Transverse colon (tissue), 4 donors: ENCODE data around the gene PRF1. TPM values are rescaled to one million over a fixed set of nuclear protein-coding genes. Genes with fewer than 3 reads are reported as not detected.

ENCODE experiments used
- DNase-seq: peaks from one replicate; pipeline ENCODE4 v3.0.0-alpha.2; 2019
- H3K27ac ChIP-seq, 4 donors: fragments of 200-600 bp; sonication (generic); 2 replicates each; pipeline ENCODE4 v1.5.1; 2016 to 2018; ENCODE audit warnings: inconsistent platforms in 4 of 4
- H3K27me3 ChIP-seq: fragments of 200-600 bp; sonication (generic); 2 replicates; pipeline ENCODE4 v1.5.1; 2017; ENCODE audit warnings: inconsistent platforms
- H3K36me3 ChIP-seq, 4 donors: fragments of 200-600 bp; sonication (generic); 2 replicates each; pipeline ENCODE4 v1.5.1; 2017 to 2019; ENCODE audit warnings: inconsistent platforms in 4 of 4
- H3K4me1 ChIP-seq, 4 donors: fragments of 200-600 bp; sonication (generic); 2 replicates each; pipeline ENCODE4 v1.5.1; 2017 to 2020; ENCODE audit warnings: inconsistent platforms in 4 of 4
- H3K4me3 ChIP-seq, 4 donors: fragments of 200-600 bp; sonication (generic); 1 replicate in 1 of 4; 2 replicates in 3 of 4; pipeline versions ENCODE4 v1.5.1 to v1.6.1; 2017 to 2019; ENCODE audit warnings: inconsistent platforms in 4 of 4
- H3K9me3 ChIP-seq, 2 donors: fragments of 200-600 bp; sonication (generic); 2 replicates each; pipeline ENCODE4 v1.5.1; 2017 to 2019; ENCODE audit warnings: inconsistent platforms in 2 of 2
- EP300 ChIP-seq: sonication (generic); formaldehyde crosslinking; IDR thresholded peaks from one replicate; pipeline ENCODE4 v1.6.1; 2017; ENCODE audit warnings: antibody characterized with exemption, low read depth
- POLR2A ChIP-seq: fragments of 450-650 bp; IDR thresholded peaks from one replicate; pipeline ENCODE4 v1.6.1; 2016; ENCODE audit warnings: antibody characterized with exemption, mild to moderate bottlenecking, moderate library complexity
- POLR2AphosphoS5 ChIP-seq, 3 donors: sonication (generic); formaldehyde crosslinking; IDR thresholded peaks; one replicate each; pipeline ENCODE4 v1.6.1; 2016; ENCODE audit warnings: antibody characterized with exemption in 3 of 3
- WGBS, 2 donors: methylation state at CpG; one replicate each; pipeline ENCODE4 v1.1.5; 2018; ENCODE audit warnings: low coverage in 1 of 2; 5-methylcytosine and 5-hydroxymethylcytosine counted together
- in situ Hi-C, 4 donors: fragments of 200-750 bp; cut with MboI; loops; one replicate each; pipeline versions ENCODE4 v1.15.0 to v1.15.1; 2017; ENCODE audit warnings: low sequenced_read_pairs in 3 of 4, low pct_ligation_motif_present in 1 of 4, low pct_unique_long_range_greater_than_20kb in 1 of 4
- intact Hi-C: fragments of 100-400 bp; cut with DNase I; formaldehyde crosslinking; loops from one replicate; pipeline ENCODE4 v1.15.1; 2023; ENCODE audit warnings: low total_unique reads
- total RNA-seq, 4 donors: library from RNA; depleted of rRNA; stranded (reverse); fragments of >200 nt; gene quantifications; one replicate each; pipeline ENCODE4 v1.1.0, GENCODE V29; 2016
- TF ChIP-seq, protein P1 (sequence below), 5 experiments: fragments of 200-600 bp in 3 of 5; fragments of 450-650 bp in 2 of 5; sonication (generic) in 3 of 5; IDR thresholded peaks; 1 replicate in 2 of 5; 2 replicates in 3 of 5; pipeline ENCODE4 v1.5.1; 2016 to 2017; ENCODE audit warnings: antibody characterized with exemption in 5 of 5, inconsistent platforms in 3 of 5, mild to moderate bottlenecking in 2 of 5, moderate library complexity in 1 of 5

The PRF1 gene
- total RNA-seq, 4 donors from 2014 or later = 0.80 to 12.7 (median 6.0) TPM

GRCh38 chr10:70585578-70586169 is 16.9 kb downstream of the PRF1 start:
- no peak for TF ChIP-seq EP300
- no peak for TF ChIP-seq POLR2A
- TF ChIP-seq, protein P1, sequence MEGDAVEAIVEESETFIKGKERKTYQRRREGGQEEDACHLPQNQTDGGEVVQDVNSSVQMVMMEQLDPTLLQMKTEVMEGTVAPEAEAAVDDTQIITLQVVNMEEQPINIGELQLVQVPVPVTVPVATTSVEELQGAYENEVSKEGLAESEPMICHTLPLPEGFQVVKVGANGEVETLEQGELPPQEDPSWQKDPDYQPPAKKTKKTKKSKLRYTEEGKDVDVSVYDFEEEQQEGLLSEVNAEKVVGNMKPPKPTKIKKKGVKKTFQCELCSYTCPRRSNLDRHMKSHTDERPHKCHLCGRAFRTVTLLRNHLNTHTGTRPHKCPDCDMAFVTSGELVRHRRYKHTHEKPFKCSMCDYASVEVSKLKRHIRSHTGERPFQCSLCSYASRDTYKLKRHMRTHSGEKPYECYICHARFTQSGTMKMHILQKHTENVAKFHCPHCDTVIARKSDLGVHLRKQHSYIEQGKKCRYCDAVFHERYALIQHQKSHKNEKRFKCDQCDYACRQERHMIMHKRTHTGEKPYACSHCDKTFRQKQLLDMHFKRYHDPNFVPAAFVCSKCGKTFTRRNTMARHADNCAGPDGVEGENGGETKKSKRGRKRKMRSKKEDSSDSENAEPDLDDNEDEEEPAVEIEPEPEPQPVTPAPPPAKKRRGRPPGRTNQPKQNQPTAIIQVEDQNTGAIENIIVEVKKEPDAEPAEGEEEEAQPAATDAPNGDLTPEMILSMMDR (IDR thresholded peaks at IDR 0.05) = no peak
- no peak for TF ChIP-seq POLR2AphosphoS5 (IDR thresholded peaks at IDR 0.05)
- Histone ChIP-seq H3K9me3 (no peaks in the 10 kb centered on the region), H3K4me1 (peaks cover 0 to 8% (median 0%) of the 10 kb centered on the region in 4 donors), H3K4me3 (no peak overlapping the region), H3K27ac (no peak overlapping the region), H3K27me3 (no peaks in the 10 kb centered on the region), H3K36me3 (no peaks in the 10 kb centered on the region)
- intact Hi-C loops (no loop called here), in situ Hi-C loops (no loop called here)
- 82 to 86% methylated on average over 6 to 8 of the region's 8 CpGs for WGBS, 2 donors
- DNase-seq = no peak

DNA sequence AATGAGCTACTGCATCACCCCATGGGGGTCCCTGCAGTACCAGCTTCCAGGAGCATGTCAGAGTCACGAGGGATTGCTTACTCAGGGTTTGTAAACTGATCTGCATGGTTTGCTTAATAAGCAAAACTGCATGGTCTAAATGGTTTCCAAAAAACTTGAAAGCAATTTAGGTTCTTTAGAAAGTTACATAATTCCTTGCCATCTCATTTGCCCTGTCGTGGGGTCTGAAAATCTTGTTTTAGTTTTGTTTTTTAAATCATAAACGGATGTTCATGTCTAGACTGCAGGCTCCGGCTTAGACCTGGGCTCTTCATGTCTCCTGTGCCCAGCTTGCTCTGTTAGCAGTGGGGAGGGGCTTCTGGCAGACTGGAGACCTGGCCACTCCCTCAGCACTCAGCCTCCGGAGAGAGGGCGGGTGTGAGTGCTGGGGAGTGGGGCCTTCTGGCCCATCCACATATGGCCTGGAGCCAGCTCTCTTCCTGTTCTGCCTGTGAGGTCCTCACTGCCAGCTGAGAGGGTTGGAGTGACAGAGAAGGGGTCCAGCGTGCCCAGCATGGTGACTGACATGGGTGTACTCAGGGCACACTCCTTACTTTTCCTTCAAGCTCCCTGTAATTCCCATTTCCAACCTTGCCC is 17.5 kb downstream of the PRF1 start:
- in situ Hi-C loops = no loop called here
- intact Hi-C loops = no loop called here
- whole genome bisulfite sequencing, 2 donors = 51 to 63% methylated on average over 4 to 7 of the region's 7 CpGs
- H3K27me3 ChIP-seq = no peaks in the 10 kb centered on the region
- no peaks in the 10 kb centered on the region for H3K36me3 ChIP-seq
- H3K27ac ChIP-seq = no peak overlapping the region
- H3K4me1 ChIP-seq = peaks cover 0 to 8% (median 0%) of the 10 kb centered on the region in 4 donors
- H3K9me3 ChIP-seq = no peaks in the 10 kb centered on the region
- DNase-seq = no peak
- TF ChIP-seq POLR2AphosphoS5 (IDR thresholded peaks at IDR 0.05) (no peak), POLR2A (no peak), EP300 (no peak)
- TF ChIP-seq, protein P1 (IDR thresholded peaks at IDR 0.05) = no peak
- no peak overlapping the region for H3K4me3 ChIP-seq

DNA sequence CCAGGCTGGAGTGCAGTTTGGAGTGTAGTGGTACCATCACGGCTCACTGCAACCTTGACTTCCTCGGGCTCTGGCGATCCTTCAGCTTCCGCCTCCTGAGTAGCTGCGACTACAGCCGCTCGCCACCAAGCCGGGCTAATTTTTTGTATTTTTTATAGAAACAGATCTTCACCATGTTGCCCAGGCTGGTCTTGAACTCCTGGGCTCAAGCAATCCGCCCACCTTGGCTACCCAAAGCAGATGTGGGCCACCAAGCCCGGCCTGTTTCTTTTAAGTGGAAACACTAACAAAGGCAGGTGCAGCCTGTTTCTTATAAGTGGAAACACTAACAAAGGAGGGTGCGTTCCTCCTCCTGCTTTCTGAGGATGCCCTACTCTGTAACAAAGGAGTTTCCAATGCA is 18.2 kb downstream of the PRF1 start:
- intact Hi-C loops = no loop called here
- H3K4me1 ChIP-seq = peaks cover 0 to 8% (median 0%) of the 10 kb centered on the region in 4 donors
- no peaks in the 10 kb centered on the region for H3K36me3 ChIP-seq
- no peaks in the 10 kb centered on the region for H3K27me3 ChIP-seq
- in situ Hi-C loops = no loop called here
- TF ChIP-seq, protein P1 (IDR thresholded peaks at IDR 0.05) = no peak
- TF ChIP-seq POLR2AphosphoS5 (IDR thresholded peaks at IDR 0.05) (no peak), POLR2A (no peak), EP300 (no peak)
- no peak overlapping the region for H3K27ac ChIP-seq
- no peak for DNase-seq
- no peaks in the 10 kb centered on the region for H3K9me3 ChIP-seq
- 78 to 85% methylated on average over 9 to 11 of the region's 11 CpGs for WGBS, 2 donors
- no peak overlapping the region for H3K4me3 ChIP-seq

GRCh38 chr10:70583669-70584037 is 18.9 kb downstream of the PRF1 start:
- no peak for DNase-seq
- H3K9me3 ChIP-seq = no peaks in the 10 kb centered on the region
- intact Hi-C loops (no loop called here), in situ Hi-C loops (no loop called here)
- no peaks in the 10 kb centered on the region for H3K36me3 ChIP-seq
- peaks cover 0 to 8% (median 0%) of the 10 kb centered on the region in 4 donors for H3K4me1 ChIP-seq
- no peak overlapping the region for H3K27ac ChIP-seq
- TF ChIP-seq POLR2A (no peak), POLR2AphosphoS5 (IDR thresholded peaks at IDR 0.05) (no peak), EP300 (no peak)
- TF ChIP-seq, protein P1 (IDR thresholded peaks at IDR 0.05) = no peak
- H3K27me3 ChIP-seq = no peaks in the 10 kb centered on the region
- 89% methylated on average over 2 of the region's 2 CpGs; no CpG with 5 or more reads in 1 of the 2 donors for WGBS, 2 donors
- H3K4me3 ChIP-seq = no peak overlapping the region
